Tibial artery (tissue), 4 donors: ENCODE measurements around the gene RANBP6.

ENCODE experiments used
- DNase-seq, 2 donors: peaks; one replicate each; pipeline ENCODE4 v3.0.0-alpha.2; 2019
- H3K27ac ChIP-seq, 2 donors: fragments of 200-600 bp; sonication (generic) in 1 of 2; 1 replicate in 1 of 2; 2 replicates in 1 of 2; pipeline ENCODE4 v1.5.1; 2018 to 2019; ENCODE audit warnings: mild to moderate bottlenecking in 1 of 2
- H3K27me3 ChIP-seq, 2 donors: fragments of 200-600 bp; sonication (generic) in 1 of 2; one replicate each; pipeline versions ENCODE4 v1.5.1 to v1.6.0; 2016 to 2019
- H3K36me3 ChIP-seq, 3 donors: fragments of 200-600 bp; sonication (generic) in 2 of 3; one replicate each; pipeline ENCODE4 v1.5.1; 2016 to 2019; ENCODE audit warnings: mild to moderate bottlenecking in 2 of 3
- H3K4me1 ChIP-seq, 4 donors: fragments of 200-600 bp; sonication (generic) in 2 of 4; 1 replicate in 3 of 4; 2 replicates in 1 of 4; pipeline ENCODE4 v1.5.1; 2016 to 2019
- H3K4me3 ChIP-seq, 2 donors: fragments of 200-600 bp; sonication (generic) in 1 of 2; 1 replicate in 1 of 2; 2 replicates in 1 of 2; pipeline ENCODE4 v1.5.1; 2018 to 2019; ENCODE audit warnings: mild to moderate bottlenecking in 2 of 2
- H3K9me3 ChIP-seq, 3 donors: fragments of 200-600 bp; sonication (generic) in 1 of 3; one replicate each; pipeline ENCODE4 v1.5.1; 2016 to 2019
- intact Hi-C: fragments of 100-400 bp; cut with DNase I; formaldehyde crosslinking; loops from one replicate; pipeline ENCODE4 v1.15.0; 2023; ENCODE audit warnings: low total_unique reads
- TF ChIP-seq, protein P1 (sequence below), 2 experiments: fragments of 200-600 bp in 1 of 2; fragments of 450-650 bp in 1 of 2; IDR thresholded peaks; one replicate each; pipeline ENCODE4 v1.5.1; 2017 to 2019; ENCODE audit warnings: antibody characterized with exemption in 2 of 2, mild to moderate bottlenecking in 1 of 2, moderate library complexity in 1 of 2

RANBP6 gene

DNA sequence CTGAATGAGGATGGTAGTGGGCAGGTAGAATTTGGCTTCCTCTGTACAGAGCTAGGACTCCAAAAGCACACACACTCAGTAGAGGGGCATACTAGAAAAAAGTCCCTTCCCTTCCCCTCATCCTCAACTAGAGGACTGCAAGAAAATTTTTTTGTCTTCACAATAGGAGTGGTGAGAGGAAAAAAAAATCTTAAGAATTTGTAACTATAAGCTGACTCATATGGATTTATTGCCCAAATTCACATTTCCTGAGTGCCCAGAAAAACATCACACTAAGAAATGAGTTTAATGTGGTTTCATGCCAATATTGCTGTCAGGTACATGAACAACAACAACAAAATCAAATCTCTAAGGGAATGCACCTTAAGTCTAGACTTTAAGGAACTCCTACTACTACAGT is 43.7 kb downstream of the RANBP6 start:
- Histone ChIP-seq H3K4me1 (peaks cover 0 to 16% (median 1%) of the 10 kb centered on the region in 4 donors), H3K4me3 (no peak overlapping the region), H3K9me3 (no peaks in the 10 kb centered on the region), H3K36me3 (peaks cover 4 to 27% (median 22%) of the 10 kb centered on the region in 3 donors), H3K27ac (no peak overlapping the region), H3K27me3 (no peaks in the 10 kb centered on the region)
- intact Hi-C loops, result no loop called here
- no peak for DNase-seq
- TF ChIP-seq, protein P1, sequence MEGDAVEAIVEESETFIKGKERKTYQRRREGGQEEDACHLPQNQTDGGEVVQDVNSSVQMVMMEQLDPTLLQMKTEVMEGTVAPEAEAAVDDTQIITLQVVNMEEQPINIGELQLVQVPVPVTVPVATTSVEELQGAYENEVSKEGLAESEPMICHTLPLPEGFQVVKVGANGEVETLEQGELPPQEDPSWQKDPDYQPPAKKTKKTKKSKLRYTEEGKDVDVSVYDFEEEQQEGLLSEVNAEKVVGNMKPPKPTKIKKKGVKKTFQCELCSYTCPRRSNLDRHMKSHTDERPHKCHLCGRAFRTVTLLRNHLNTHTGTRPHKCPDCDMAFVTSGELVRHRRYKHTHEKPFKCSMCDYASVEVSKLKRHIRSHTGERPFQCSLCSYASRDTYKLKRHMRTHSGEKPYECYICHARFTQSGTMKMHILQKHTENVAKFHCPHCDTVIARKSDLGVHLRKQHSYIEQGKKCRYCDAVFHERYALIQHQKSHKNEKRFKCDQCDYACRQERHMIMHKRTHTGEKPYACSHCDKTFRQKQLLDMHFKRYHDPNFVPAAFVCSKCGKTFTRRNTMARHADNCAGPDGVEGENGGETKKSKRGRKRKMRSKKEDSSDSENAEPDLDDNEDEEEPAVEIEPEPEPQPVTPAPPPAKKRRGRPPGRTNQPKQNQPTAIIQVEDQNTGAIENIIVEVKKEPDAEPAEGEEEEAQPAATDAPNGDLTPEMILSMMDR (IDR thresholded peaks at IDR 0.05), result no peak
